GM19351 (cell line): ENCODE data around the gene RNF224.

Source experiments
- ATAC-seq: cut with Tn5 transposase; IDR thresholded peaks from one replicate; pipeline ENCODE4 v1.9.1; 2021; ENCODE audit warnings: mild to moderate bottlenecking, moderate library complexity; ENCODE audit not compliant: unreplicated experiment

The RNF224 gene

DNA sequence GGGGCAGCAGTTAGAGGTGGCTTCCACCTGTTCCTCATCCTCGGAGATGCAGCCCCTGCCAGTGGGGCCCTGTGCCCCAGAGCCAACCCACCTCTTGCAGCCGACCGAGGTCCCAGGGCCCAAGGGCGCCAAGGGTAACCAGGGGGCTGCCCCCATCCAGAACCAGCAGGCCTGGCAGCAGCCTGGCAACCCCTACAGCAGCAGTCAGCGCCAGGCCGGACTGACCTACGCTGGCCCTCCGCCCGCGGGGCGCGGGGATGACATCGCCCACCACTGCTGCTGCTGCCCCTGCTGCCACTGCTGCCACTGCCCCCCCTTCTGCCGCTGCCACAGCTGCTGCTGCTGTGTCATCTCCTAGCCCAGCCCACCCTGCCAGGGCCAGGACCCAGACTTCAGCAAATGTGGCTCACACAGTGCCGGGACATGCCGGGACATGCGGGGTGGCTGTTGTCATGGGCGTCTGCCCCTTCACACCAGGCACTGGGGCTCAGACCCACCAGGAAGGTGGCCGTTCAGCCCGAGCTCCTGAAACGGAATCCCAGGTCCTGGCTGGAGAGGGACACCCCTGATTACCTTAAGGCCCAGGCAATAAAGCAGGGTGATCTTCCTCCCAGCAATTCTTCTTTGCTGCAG lies 1.5 kb upstream of the RNF224 start:
- ATAC-seq: no peak

GRCh38 chr9:137226338-137227053 lies 806 bp upstream of the RNF224 start:
- no peak for ATAC-seq

DNA sequence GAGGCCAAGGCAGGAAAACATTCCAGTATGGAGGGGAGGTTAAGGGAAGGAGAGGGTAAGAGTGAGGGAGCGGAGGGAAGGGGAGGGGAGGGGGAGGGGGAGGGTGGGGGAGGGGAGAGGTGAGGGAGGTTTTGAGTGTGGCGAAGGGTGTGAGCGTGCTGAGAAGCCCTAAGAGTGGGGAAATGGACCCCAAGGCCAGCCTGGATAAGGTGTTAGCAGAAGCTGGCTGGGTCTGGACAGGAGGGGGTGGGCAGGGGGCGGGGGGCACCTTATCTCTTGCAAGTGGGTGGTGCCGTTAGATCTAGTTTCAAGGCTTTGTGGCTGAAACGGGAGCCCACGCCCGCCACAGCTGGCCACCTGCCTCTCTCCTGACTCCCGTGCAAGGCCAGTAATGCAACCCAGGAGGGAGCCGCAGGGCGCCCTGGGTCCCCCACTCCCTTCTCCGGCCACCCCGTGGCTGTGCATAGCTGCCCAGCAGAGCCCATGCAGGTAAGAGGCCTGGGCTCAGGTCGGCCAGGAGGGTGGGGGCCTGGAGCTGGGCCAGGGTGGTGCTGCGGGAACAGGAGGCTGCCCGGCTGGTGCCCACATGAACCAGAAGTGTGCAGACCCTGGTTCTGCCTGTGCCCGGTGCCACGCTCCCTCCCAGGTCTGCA lies 677 bp downstream of the RNF224 start:
- ATAC-seq: no peak

GRCh38 chr9:137228506-137228967 lies 1.2 kb downstream of the RNF224 start:
- ATAC-seq: no peak

GRCh38 chr9:137228968-137229896 lies 1.9 kb downstream of the RNF224 start:
- ATAC-seq: no peak

GRCh38 chr9:137229903-137230704 lies 2.8 kb downstream of the RNF224 start:
- ATAC-seq: no peak

- no peak for ATAC-seq
These were observed 3.5 kb downstream of the RNF224 start, which contains the start of gene SLC34A3 for GRCh38 chr9:137230705-137231371. Gene SLC34A3 (plus strand): TSS chr9:137230901. CDS start chr9:137231703, 802 bp downstream.

DNA sequence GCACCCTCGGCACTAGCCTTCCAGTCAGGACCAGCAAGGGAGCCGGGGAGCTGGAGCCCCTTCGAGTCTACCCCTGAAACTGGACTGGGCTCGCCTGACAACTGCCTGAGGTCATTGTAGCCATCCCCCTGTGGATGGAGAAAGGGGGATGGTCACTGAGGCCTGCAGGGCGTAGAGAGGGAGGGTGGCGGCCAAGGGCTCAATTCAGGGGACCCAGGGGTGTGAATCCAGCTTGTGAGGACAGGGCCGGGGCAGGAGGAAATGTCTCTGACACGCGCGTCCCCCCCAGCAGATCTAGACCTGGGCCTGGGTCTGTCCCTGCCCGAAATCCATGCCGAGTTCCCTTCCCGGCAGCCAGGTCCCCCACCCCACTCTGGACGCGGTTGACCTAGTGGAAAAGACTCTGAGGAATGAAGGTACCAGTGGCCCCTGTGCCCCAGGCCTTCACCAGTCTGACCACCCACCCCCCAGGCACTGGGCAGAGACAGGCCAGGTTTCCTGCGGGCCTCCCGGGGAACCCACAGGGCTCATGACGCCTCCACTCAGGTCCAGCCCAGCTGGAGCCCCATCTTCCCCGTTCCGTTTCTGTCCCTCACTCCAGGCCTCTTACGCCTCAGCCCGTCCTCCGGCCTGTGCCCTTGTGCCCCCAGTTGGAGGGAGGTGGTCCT lies 4.2 kb downstream of the RNF224 start:
- ATAC-seq: no peak

DNA sequence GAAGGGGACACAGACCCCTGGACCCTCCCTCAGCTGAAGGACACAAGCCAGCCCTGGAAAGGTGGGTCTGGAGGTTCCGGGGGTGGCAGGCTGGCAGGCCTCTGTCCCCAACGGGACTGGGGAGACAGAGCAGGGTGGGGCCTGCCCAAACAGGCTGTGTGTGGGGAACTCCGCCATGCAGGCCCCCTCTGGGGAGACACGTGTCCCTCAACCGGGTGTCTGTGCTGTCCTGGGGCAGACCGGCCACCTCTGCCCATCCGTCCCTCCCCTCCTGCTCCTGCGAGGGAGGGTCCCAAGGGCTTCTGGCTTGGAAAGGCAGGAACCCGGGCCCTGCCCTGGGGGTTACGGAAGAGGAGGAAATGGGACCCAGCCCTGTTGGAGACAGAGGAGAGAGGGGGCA lies 4.8 kb downstream of the RNF224 start:
- no peak for ATAC-seq

DNA sequence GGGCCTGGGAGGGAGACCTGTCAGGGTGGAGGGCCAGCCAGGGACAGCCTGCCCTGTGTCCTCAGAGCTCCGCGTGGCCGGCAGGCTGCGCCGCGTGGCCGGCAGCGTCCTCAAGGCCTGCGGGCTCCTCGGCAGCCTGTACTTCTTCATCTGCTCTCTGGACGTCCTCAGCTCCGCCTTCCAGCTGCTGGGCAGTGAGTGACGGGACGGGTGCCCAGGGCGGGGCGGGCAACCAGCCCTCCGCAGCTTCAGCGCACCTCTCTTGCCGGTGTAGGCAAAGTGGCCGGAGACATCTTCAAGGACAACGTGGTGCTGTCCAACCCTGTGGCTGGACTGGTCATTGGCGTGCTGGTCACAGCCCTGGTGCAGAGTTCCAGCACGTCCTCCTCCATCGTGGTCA lies 5.2 kb downstream of the RNF224 start:
- no peak for ATAC-seq

DNA sequence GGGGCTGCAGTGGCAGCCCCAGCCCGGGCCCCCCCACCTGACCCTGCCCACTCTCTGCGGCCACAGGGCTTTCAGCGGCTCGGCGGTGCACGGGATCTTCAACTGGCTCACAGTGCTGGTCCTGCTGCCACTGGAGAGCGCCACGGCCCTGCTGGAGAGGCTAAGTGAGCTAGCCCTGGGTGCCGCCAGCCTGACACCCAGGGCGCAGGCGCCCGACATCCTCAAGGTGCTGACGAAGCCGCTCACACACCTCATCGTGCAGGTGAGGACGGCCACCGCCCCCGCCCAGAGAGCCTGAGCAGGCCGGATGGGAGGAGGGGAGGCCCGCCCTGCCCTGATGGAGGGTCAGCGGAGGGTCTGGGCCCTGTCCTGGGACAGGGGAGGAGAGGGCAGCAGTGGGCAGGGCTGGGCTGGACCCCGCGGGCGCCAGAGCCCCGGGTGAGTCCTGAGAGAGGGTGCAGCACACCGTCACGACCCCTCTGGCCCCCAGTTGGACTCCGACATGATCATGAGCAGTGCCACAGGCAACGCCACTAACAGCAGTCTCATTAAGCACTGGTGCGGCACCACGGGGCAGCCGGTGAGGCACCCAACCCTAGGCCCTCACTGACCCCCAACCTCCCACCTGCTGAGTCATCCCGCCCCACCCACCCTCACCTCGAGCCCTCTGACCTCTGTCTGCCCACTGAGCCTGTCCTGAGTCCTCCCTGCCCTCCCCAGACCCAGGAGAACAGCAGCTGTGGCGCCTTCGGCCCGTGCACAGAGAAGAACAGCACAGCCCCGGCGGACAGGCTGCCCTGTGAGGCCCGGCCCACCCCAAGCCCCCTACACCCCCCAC lies 6.1 kb downstream of the RNF224 start:
- ATAC-seq: no peak

GRCh38 chr9:137234055-137234697 lies 6.9 kb downstream of the RNF224 start:
- ATAC-seq: no peak

DNA sequence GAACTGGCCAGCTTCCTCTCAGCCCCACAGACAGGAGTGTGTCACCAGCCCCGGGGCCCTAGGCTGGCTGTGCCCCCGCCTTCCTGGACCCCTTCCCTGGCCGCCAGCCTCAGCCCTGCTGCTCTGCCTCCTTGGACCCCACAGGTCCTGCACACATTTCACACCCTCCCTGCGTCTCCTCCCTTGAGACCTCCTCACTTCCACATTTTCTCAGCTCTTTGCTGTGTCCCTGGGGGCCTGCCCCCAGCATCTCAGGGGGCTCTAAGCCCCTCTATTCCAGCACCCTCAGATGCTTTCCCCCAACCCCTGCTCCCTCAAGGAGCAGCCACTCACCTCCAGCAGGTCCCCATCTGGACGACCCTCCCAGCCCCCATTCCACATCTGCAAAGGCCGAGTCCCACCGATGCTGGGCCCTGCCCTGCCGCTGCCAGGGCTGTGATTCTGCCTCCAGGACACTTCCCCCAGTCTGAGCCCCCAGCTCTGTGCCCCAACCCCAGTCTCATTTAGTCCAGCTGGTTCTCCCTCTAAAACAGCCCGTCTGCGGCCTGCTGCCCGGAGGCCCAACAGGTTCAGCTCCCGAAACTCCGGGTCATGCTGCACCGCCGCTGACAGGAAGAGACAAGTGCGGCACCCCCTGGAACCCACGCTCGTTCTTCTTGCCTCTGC lies 7.6 kb downstream of the RNF224 start:
- no peak for ATAC-seq

- ATAC-seq: no peak
These were observed 8.3 kb downstream of the RNF224 start for GRCh38 chr9:137235424-137236237.

DNA sequence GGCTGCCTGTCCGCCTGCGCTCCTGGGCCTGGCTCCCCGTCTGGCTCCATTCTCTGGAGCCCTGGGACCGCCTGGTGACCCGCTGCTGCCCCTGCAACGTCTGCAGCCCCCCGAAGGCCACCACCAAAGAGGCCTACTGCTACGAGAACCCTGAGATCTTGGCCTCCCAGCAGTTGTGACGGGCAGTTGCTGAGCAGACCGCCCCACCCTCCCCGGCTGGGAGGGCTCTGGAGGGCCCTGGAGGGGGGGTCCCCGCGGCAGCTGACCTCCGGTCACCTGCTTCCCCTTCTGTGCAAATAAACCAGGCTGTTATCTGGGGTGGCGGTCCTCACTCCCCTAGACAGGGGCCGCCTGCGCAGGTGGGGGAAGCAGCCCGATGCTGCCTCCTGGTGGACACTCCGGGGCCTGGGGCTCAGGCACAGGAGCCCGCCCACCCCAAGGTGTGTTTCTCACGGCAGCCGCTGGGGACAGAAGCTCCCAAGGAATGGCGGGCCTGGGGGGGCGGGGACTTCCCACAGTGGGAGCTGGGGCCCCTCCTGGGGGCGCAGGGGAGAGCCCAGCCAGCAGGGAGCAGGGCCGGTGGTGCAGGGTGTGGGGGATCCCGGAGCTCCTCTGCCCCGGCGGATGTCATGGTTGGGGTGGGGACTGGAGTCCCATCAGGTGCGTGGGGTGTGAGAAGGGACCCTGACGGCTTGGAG lies 9.1 kb downstream of the RNF224 start:
- ATAC-seq: peak; percentile 28
